K562 (cell line): Measurements from ENCODE around the gene KLHL20. TPM values are rescaled to one million over a fixed set of nuclear protein-coding genes. Genes with fewer than 3 reads are reported as not detected.

Experiments used
- BRD4 ChIP-seq: fragments of 200-600 bp; sonication (generic); IDR thresholded peaks from 2 replicates; pipeline ENCODE4 v1.6.1; 2017; ENCODE audit warnings: inconsistent platforms
- DPF2 ChIP-seq: fragments of 450-650 bp; IDR thresholded peaks from 2 replicates; pipeline ENCODE4 v1.6.1; 2016
- ETS2 ChIP-seq: IDR thresholded peaks from 2 replicates; pipeline ENCODE4 v1.6.1; 2016; ENCODE audit warnings: borderline replicate concordance, missing genetic modification characterization, mild to moderate bottlenecking, moderate library complexity, missing compliant biosample characterization; ENCODE audit not compliant: poor library complexity, severe bottlenecking
- ETV1 ChIP-seq: fragments of 450-650 bp; conservative IDR thresholded peaks from 2 replicates; pipeline ENCODE4 v1.6.1; 2016; ENCODE audit warnings: missing genetic modification characterization, control low read depth, low read depth, missing compliant biosample characterization
- MYNN ChIP-seq, 2 experiments: sonication (generic); formaldehyde crosslinking in 1 of 2; IDR thresholded peaks; 2 replicates each; pipeline versions ENCODE4 v1.5.0 to v1.6.1; 2016 to 2020; ENCODE audit warnings: antibody characterized with exemption in 1 of 2, missing genetic modification reagents in 1 of 2
- NCOR1 ChIP-seq: fragments of 450-650 bp; IDR thresholded peaks from 2 replicates; pipeline ENCODE4 v1.6.1; 2016; ENCODE audit warnings: mild to moderate bottlenecking, moderate library complexity
- NFATC3 ChIP-seq: fragments of 450-650 bp; IDR thresholded peaks from 2 replicates; pipeline ENCODE4 v1.6.1; 2017; ENCODE audit warnings: mild to moderate bottlenecking
- OTX1 ChIP-seq: fragments of 450-650 bp; formaldehyde crosslinking; IDR thresholded peaks from 2 replicates; pipeline ENCODE4 v1.4.0; 2022; ENCODE audit warnings: mild to moderate bottlenecking
- SP1 ChIP-seq: sonication (generic); formaldehyde crosslinking; IDR thresholded peaks from 2 replicates; pipeline ENCODE4 v1.8.1; 2022; ENCODE audit warnings: mild to moderate bottlenecking, missing genetic modification reagents
- SRSF1 ChIP-seq: fragments of 200-400 bp; formaldehyde crosslinking; IDR thresholded peaks from 2 replicates; pipeline ENCODE4 v1.6.1; 2017; ENCODE audit warnings: mild to moderate bottlenecking, low read depth, low read length, moderate library complexity
- ZNF143 ChIP-seq: sonication (generic); formaldehyde crosslinking; IDR thresholded peaks from 2 replicates; pipeline ENCODE4 v1.9.0; 2022; ENCODE audit warnings: mild to moderate bottlenecking, missing genetic modification reagents
- ZNF146 ChIP-seq: IDR thresholded peaks from one replicate; pipeline ENCODE4 v1.6.1; 2018; ENCODE audit warnings: missing compliant biosample characterization; ENCODE audit not compliant: unreplicated experiment
- ZNF354B ChIP-seq: fragments of 250-450 bp; sonication (Bioruptor Pico); IDR thresholded peaks from 2 replicates; pipeline ENCODE4 v1.4.0; 2020
- ZNF431 ChIP-seq: sonication (generic); formaldehyde crosslinking; IDR thresholded peaks from 2 replicates; pipeline ENCODE4 v1.8.0; 2022; ENCODE audit warnings: mild to moderate bottlenecking, missing genetic modification reagents
- ZNF668 ChIP-seq: fragments of 250-450 bp; sonication (Bioruptor Pico); IDR thresholded peaks from 2 replicates; pipeline ENCODE4 v1.8.0; 2022; ENCODE audit warnings: mild to moderate bottlenecking, inconsistent platforms
- ZSCAN32 ChIP-seq: fragments of 450-650 bp; formaldehyde crosslinking; IDR thresholded peaks from 2 replicates; pipeline ENCODE4 v1.4.0; 2020; ENCODE audit warnings: mild to moderate bottlenecking, moderate library complexity
- polyA plus RNA-seq, 8 experiments: library from polyadenylated mRNA; depleted of rRNA in 4 of 8; stranded (reverse) in 5 of 8; unstranded in 3 of 8; fragments of >200 nt; fragmentation: Nextera tagmentation in 2 of 8; fragmentation: Illumina TruSeq in 1 of 8; extraction: Ambion mirVana in 2 of 8; extraction: Trizol in 1 of 8; gene quantifications; 2 replicates each; pipeline versions ENCODE4 v1.2.1 to v1.2.3, GENCODE V29; 2011 to 2014; ENCODE audit warnings: inconsistent platforms in 1 of 8, missing spikeins in 1 of 8
- total RNA-seq, 7 experiments: library from RNA; depleted of rRNA in 6 of 7; stranded (reverse); fragments of >200 nt in 6 of 7; fragmentation: Illumina TruSeq in 2 of 7; extraction: Trizol in 2 of 7; gene quantifications; 2 replicates each; pipeline versions ENCODE4 v1.2.1 to v1.2.3, GENCODE V29; 2011 to 2021; ENCODE audit warnings: low replicate concordance in 1 of 7
- TF ChIP-seq, protein P1 (sequence below): fragments of 150-350 bp; IDR thresholded peaks from 2 replicates; pipeline ENCODE4 v1.6.1; 2014; ENCODE audit warnings: low read depth, mild to moderate bottlenecking, low read length, borderline replicate concordance
- TF ChIP-seq, protein P2 (sequence below): fragments of 250-450 bp; sonication (Bioruptor Pico); IDR thresholded peaks from 2 replicates; pipeline ENCODE4 v1.4.0; 2020; ENCODE audit warnings: borderline replicate concordance
- TF ChIP-seq, protein P3 (sequence below): sonication (generic); formaldehyde crosslinking; IDR thresholded peaks from 2 replicates; pipeline ENCODE4 v1.8.1; 2023; ENCODE audit warnings: mild to moderate bottlenecking, missing genetic modification reagents, moderate library complexity
- TF ChIP-seq, protein P4 (sequence below): fragments of 250-450 bp; sonication (Bioruptor Pico); IDR thresholded peaks from 2 replicates; pipeline ENCODE4 v1.5.0; 2022; ENCODE audit warnings: mild to moderate bottlenecking

KLHL20 gene
- total and polyA plus RNA-seq, 9 of the 15 experiments (the other 6 are each of a cell fraction or from before 2014, with no cell fraction given): 8.9 to 23.2 (median 16.8) TPM

DNA sequence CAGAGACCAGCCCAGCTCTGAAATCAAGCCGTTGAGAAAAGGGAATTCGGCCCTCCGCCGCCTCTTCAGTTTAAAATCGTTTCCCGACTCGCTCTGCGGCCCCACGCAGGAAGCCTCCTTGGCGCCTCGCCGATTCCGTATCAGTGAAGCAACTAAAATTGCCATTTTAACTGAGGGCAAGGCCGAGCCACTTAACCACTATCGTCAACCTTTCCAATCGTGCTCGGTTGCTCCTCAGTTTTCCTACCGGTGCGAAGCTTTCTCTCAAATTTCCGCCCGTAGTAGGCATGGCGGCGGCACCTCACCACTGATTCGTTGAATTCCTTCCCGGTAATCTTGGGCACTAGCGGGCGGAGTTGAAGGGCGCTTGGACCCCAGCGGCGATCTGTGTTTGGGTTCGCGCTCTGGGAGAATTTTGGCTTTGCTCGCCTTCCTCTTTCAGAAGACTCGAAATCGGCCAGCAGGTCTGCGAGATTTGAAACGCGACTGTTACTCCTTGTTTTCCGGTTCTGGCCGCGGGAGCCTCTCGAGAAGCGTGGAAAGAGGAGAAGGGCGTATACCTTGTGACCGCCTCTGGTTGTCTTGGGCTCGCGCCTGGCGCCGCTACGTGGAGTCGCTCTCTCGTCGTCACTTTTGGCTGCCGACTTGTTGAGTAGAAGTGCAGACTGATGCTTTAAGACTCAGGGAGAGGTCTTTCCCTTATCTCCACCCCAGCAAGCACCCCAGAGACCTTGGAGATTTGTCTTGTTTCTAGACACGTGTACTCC lies 109.7 kb downstream of the KLHL20 start, which contains the start of the genes CENPL and DARS2 (continued):
- TF ChIP-seq, protein P1, sequence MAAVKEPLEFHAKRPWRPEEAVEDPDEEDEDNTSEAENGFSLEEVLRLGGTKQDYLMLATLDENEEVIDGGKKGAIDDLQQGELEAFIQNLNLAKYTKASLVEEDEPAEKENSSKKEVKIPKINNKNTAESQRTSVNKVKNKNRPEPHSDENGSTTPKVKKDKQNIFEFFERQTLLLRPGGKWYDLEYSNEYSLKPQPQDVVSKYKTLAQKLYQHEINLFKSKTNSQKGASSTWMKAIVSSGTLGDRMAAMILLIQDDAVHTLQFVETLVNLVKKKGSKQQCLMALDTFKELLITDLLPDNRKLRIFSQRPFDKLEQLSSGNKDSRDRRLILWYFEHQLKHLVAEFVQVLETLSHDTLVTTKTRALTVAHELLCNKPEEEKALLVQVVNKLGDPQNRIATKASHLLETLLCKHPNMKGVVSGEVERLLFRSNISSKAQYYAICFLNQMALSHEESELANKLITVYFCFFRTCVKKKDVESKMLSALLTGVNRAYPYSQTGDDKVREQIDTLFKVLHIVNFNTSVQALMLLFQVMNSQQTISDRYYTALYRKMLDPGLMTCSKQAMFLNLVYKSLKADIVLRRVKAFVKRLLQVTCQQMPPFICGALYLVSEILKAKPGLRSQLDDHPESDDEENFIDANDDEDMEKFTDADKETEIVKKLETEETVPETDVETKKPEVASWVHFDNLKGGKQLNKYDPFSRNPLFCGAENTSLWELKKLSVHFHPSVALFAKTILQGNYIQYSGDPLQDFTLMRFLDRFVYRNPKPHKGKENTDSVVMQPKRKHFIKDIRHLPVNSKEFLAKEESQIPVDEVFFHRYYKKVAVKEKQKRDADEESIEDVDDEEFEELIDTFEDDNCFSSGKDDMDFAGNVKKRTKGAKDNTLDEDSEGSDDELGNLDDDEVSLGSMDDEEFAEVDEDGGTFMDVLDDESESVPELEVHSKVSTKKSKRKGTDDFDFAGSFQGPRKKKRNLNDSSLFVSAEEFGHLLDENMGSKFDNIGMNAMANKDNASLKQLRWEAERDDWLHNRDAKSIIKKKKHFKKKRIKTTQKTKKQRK: no peak
- TF ChIP-seq ZSCAN32 (no peak), ETS2 (no peak), SRSF1 (no peak), MYNN (IDR thresholded peaks at IDR 0.05) (peak; percentile 12; the same call in 1 of the 2 replicates), MYNN (CRISPR knock-in tag; IDR thresholded peaks at IDR 0.05) (no peak), NFATC3 (no peak; the same call in 1 of the 2 replicates), ZNF431 (CRISPR knock-in tag) (peak; percentile 60; the same call in 1 of the 2 replicates), ZNF146 (CRISPR knock-in tag) (no peak), BRD4 (no peak; the same call in 1 of the 2 replicates), ZNF354B (CRISPR knock-in tag) (no peak), NCOR1 (0 out of 2 replicates have a peak, but pooled peaks have one; percentile 36), ZNF668 (CRISPR knock-in tag) (no peak), ZNF143 (peak; percentile 86), DPF2 (peak; percentile 71), OTX1 (CRISPR knock-in tag) (peak; percentile 26; the same call in 1 of the 2 replicates), ETV1 (peak; percentile 82), SP1 (peak; percentile 90)
- TF ChIP-seq, protein P2, sequence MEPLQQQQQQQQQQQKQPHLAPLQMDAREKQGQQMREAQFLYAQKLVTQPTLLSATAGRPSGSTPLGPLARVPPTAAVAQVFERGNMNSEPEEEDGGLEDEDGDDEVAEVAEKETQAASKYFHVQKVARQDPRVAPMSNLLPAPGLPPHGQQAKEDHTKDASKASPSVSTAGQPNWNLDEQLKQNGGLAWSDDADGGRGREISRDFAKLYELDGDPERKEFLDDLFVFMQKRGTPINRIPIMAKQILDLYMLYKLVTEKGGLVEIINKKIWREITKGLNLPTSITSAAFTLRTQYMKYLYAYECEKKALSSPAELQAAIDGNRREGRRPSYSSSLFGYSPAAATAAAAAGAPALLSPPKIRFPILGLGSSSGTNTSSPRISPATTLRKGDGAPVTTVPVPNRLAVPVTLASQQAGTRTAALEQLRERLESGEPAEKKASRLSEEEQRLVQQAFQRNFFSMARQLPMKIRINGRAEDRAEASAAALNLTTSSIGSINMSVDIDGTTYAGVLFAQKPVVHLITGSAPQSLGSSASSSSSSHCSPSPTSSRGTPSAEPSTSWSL (CRISPR knock-in tag): no peak
- TF ChIP-seq, protein P3, sequence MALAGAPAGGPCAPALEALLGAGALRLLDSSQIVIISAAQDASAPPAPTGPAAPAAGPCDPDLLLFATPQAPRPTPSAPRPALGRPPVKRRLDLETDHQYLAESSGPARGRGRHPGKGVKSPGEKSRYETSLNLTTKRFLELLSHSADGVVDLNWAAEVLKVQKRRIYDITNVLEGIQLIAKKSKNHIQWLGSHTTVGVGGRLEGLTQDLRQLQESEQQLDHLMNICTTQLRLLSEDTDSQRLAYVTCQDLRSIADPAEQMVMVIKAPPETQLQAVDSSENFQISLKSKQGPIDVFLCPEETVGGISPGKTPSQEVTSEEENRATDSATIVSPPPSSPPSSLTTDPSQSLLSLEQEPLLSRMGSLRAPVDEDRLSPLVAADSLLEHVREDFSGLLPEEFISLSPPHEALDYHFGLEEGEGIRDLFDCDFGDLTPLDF (CRISPR knock-in tag): peak; percentile 66; the same call in 1 of the 2 replicates
- TF ChIP-seq, protein P4, sequence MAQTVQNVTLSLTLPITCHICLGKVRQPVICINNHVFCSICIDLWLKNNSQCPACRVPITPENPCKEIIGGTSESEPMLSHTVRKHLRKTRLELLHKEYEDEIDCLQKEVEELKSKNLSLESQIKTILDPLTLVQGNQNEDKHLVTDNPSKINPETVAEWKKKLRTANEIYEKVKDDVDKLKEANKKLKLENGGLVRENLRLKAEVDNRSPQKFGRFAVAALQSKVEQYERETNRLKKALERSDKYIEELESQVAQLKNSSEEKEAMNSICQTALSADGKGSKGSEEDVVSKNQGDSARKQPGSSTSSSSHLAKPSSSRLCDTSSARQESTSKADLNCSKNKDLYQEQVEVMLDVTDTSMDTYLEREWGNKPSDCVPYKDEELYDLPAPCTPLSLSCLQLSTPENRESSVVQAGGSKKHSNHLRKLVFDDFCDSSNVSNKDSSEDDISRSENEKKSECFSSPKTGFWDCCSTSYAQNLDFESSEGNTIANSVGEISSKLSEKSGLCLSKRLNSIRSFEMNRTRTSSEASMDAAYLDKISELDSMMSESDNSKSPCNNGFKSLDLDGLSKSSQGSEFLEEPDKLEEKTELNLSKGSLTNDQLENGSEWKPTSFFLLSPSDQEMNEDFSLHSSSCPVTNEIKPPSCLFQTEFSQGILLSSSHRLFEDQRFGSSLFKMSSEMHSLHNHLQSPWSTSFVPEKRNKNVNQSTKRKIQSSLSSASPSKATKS (CRISPR knock-in tag): no peak
